Activated T-helper 9 cell treated with anti-CD3 and anti-CD28 coated beads, Interleukin-2, amount 50 U/mL, for 16 hours (primary cell): Measurements from ENCODE around the gene NOTCH2.
A peak's percentile ranks its signal among the peaks of the same experiment; 100 is the strongest.

ENCODE experiments used
- DNase-seq: peaks from one replicate; pipeline ENCODE4 v3.0.0-alpha.2; 2020; ENCODE audit warnings: low read depth

The NOTCH2 gene

GRCh38 chr1:119873135-119874015, 196.1 kb downstream of the NOTCH2 start:
- DNase-seq: no peak

GRCh38 chr1:119871881-119872280, 197.6 kb downstream of the NOTCH2 start:
- DNase-seq: no peak

- DNase-seq: peak; percentile 12
Observed at GRCh38 chr1:119870917-119871596, 198.4 kb downstream of the NOTCH2 start.

- DNase-seq: no peak
Observed at GRCh38 chr1:119869995-119870394, 199.5 kb downstream of the NOTCH2 start.

- no peak for DNase-seq
Observed at GRCh38 chr1:119868176-119868575, 201.3 kb downstream of the NOTCH2 start.

- no peak for DNase-seq
Observed at GRCh38 chr1:119866451-119866850, 203.0 kb downstream of the NOTCH2 start.

GRCh38 chr1:119865627-119866026, 203.8 kb downstream of the NOTCH2 start:
- DNase-seq: no peak

GRCh38 chr1:119862276-119862675, 207.2 kb downstream of the NOTCH2 start:
- DNase-seq: no peak
